WTC11 (cell line): ENCODE data around the gene ZNF492. TPM values are rescaled to one million over a fixed set of nuclear protein-coding genes. Genes with fewer than 3 reads are reported as not detected.

ENCODE experiments used
- ATAC-seq: fragments of 200-7000 bp; cut with Tn5 transposase; 2 replicates; pipeline ENCODE4 v1.10.0; 2021; ENCODE audit warnings: mild to moderate bottlenecking, moderate library complexity
- CTCF ChIA-PET: fragments of 300-600 bp; sonication (Branson Sonifier 250); formaldehyde crosslinking; loops from one replicate; lab custom pipeline; 2021; ENCODE audit warnings: antibody characterized with exemption; lab: Charles Lee
- POLR2A ChIA-PET: fragments of 350-600 bp; sonication (Branson Sonifier 250); formaldehyde crosslinking; loops from one replicate; lab custom pipeline; 2021; ENCODE audit warnings: antibody characterized with exemption; lab: Charles Lee
- DNase-seq: peaks from one replicate; pipeline ENCODE4 v3.0.0; 2021; ENCODE audit warnings: low spot score
- H3K27ac Mint-ChIP-seq: 2 replicates; pipeline ENCODE4 v1.8.0; 2021; ENCODE audit warnings: mixed read lengths
- H3K27me3 Mint-ChIP-seq: 2 replicates; pipeline ENCODE4 v1.8.0; 2021; ENCODE audit warnings: low read depth, mild to moderate bottlenecking, moderate library complexity, mixed read lengths
- H3K36me3 Mint-ChIP-seq: 2 replicates; pipeline ENCODE4 v1.8.0; 2021; ENCODE audit warnings: mixed read lengths
- H3K4me1 Mint-ChIP-seq: 2 replicates; pipeline ENCODE4 v1.8.0; 2022; ENCODE audit warnings: mixed read lengths
- H3K4me3 Mint-ChIP-seq: 2 replicates; pipeline ENCODE4 v1.8.0; 2021; ENCODE audit warnings: mild to moderate bottlenecking, moderate library complexity, mixed read lengths
- H3K9me3 Mint-ChIP-seq: 2 replicates; pipeline ENCODE4 v1.8.0; 2021; ENCODE audit warnings: mixed read lengths
- ATF1 ChIP-seq: sonication (generic); formaldehyde crosslinking; IDR thresholded peaks from 2 replicates; pipeline ENCODE4 v1.8.1; 2023; ENCODE audit warnings: mild to moderate bottlenecking, moderate library complexity, missing genetic modification reagents
- CBFB ChIP-seq: sonication (generic); formaldehyde crosslinking; IDR thresholded peaks from 2 replicates; pipeline ENCODE4 v1.8.1; 2022; ENCODE audit warnings: mild to moderate bottlenecking, low read depth, missing genetic modification reagents
- CDX4 ChIP-seq: fragments of 250-450 bp; sonication (Bioruptor Pico); IDR thresholded peaks from 2 replicates; pipeline ENCODE4 v1.9.0; 2021; ENCODE audit warnings: moderate library complexity, mild to moderate bottlenecking, inconsistent platforms, borderline replicate concordance
- ELF4 ChIP-seq: sonication (generic); formaldehyde crosslinking; IDR thresholded peaks from 2 replicates; pipeline ENCODE4 v1.8.1; 2022; ENCODE audit warnings: low read depth, mild to moderate bottlenecking, moderate library complexity, missing genetic modification reagents
- EMX1 ChIP-seq: fragments of 250-450 bp; sonication (Bioruptor Pico); IDR thresholded peaks from 2 replicates; pipeline ENCODE4 v1.8.0; 2021; ENCODE audit warnings: mild to moderate bottlenecking
- FOXP1 ChIP-seq: sonication (generic); formaldehyde crosslinking; IDR thresholded peaks from 2 replicates; pipeline ENCODE4 v1.8.0; 2022; ENCODE audit warnings: missing genetic modification reagents, mild to moderate bottlenecking, moderate library complexity, borderline replicate concordance
- GABPB1 ChIP-seq: sonication (generic); formaldehyde crosslinking; IDR thresholded peaks from 2 replicates; pipeline ENCODE4 v1.8.1; 2023; ENCODE audit warnings: mild to moderate bottlenecking, missing genetic modification reagents
- GTF2I ChIP-seq: fragments of 250-450 bp; sonication (Bioruptor Pico); conservative IDR thresholded peaks from 2 replicates; pipeline ENCODE4 v1.4.0; 2021; ENCODE audit warnings: mild to moderate bottlenecking
- JUN ChIP-seq: sonication (generic); formaldehyde crosslinking; IDR thresholded peaks from 2 replicates; pipeline ENCODE4 v1.8.0; 2023; ENCODE audit warnings: mild to moderate bottlenecking, missing genetic modification reagents
- NFATC4 ChIP-seq: fragments of 250-450 bp; sonication (Bioruptor Pico); IDR thresholded peaks from 2 replicates; pipeline ENCODE4 v1.9.0; 2021; ENCODE audit warnings: mild to moderate bottlenecking
- NFYB ChIP-seq: sonication (generic); formaldehyde crosslinking; conservative IDR thresholded peaks from 2 replicates; pipeline ENCODE4 v1.8.0; 2022; ENCODE audit warnings: low read depth, missing genetic modification reagents
- NR1H2 ChIP-seq: sonication (generic); formaldehyde crosslinking; IDR thresholded peaks from 2 replicates; pipeline ENCODE4 v1.9.0; 2021; ENCODE audit warnings: mild to moderate bottlenecking, moderate library complexity, missing genetic modification reagents
- NR2C2 ChIP-seq: sonication (generic); formaldehyde crosslinking; IDR thresholded peaks from 2 replicates; pipeline ENCODE4 v1.8.0; 2022; ENCODE audit warnings: mild to moderate bottlenecking, missing genetic modification reagents
- PRRX2 ChIP-seq: fragments of 250-450 bp; sonication (Bioruptor Pico); IDR thresholded peaks from 2 replicates; pipeline ENCODE4 v1.8.0; 2021; ENCODE audit warnings: mild to moderate bottlenecking
- RELA ChIP-seq: sonication (generic); formaldehyde crosslinking; IDR thresholded peaks from 2 replicates; pipeline ENCODE4 v1.8.1; 2022; ENCODE audit warnings: missing genetic modification reagents, mild to moderate bottlenecking, borderline replicate concordance
- RORB ChIP-seq: fragments of 250-450 bp; sonication (Bioruptor Pico); IDR thresholded peaks from 2 replicates; pipeline ENCODE4 v1.9.0; 2021; ENCODE audit warnings: mild to moderate bottlenecking
- SMAD4 ChIP-seq: sonication (generic); formaldehyde crosslinking; IDR thresholded peaks from 2 replicates; pipeline ENCODE4 v1.8.0; 2022; ENCODE audit warnings: mild to moderate bottlenecking, missing genetic modification reagents
- SOX15 ChIP-seq: fragments of 250-450 bp; sonication (Bioruptor Pico); IDR thresholded peaks from 2 replicates; pipeline ENCODE4 v1.9.0; 2021; ENCODE audit warnings: mild to moderate bottlenecking
- TEAD4 ChIP-seq: sonication (generic); formaldehyde crosslinking; IDR thresholded peaks from 2 replicates; pipeline ENCODE4 v1.8.0; 2022; ENCODE audit warnings: mild to moderate bottlenecking, missing genetic modification reagents
- ZNF121 ChIP-seq: sonication (generic); formaldehyde crosslinking; IDR thresholded peaks from 2 replicates; pipeline ENCODE4 v1.8.0; 2023; ENCODE audit warnings: missing genetic modification reagents
- ZSCAN18 ChIP-seq: fragments of 250-450 bp; sonication (Bioruptor Pico); IDR thresholded peaks from 2 replicates; pipeline ENCODE4 v2.1.2; 2022; ENCODE audit warnings: mild to moderate bottlenecking, moderate library complexity
- total RNA-seq: library from RNA; stranded (reverse); gene quantifications from 3 replicates; pipeline ENCODE4 v1.2.3, GENCODE V29; 2021
- TF ChIP-seq, protein P1 (sequence below): sonication (generic); formaldehyde crosslinking; IDR thresholded peaks from 2 replicates; pipeline ENCODE4 v1.8.0; 2022; ENCODE audit warnings: mild to moderate bottlenecking, missing genetic modification reagents
- TF ChIP-seq, protein P2 (sequence below): fragments of 250-450 bp; sonication (Bioruptor Pico); conservative IDR thresholded peaks from 2 replicates; pipeline ENCODE4 v1.9.0; 2021; ENCODE audit warnings: mild to moderate bottlenecking
- TF ChIP-seq, protein P3 (sequence below): fragments of 250-450 bp; sonication (Bioruptor Pico); IDR thresholded peaks from 2 replicates; pipeline ENCODE4 v1.8.0; 2021; ENCODE audit warnings: mild to moderate bottlenecking
- TF ChIP-seq, protein P4 (sequence below): fragments of 200-600 bp; IDR thresholded peaks from 2 replicates; pipeline ENCODE4 v1.8.0; 2022; ENCODE audit warnings: antibody characterized with exemption

Gene ZNF492
- total RNA-seq, 1 experiment from 2014 or later: 0.17 TPM

DNA sequence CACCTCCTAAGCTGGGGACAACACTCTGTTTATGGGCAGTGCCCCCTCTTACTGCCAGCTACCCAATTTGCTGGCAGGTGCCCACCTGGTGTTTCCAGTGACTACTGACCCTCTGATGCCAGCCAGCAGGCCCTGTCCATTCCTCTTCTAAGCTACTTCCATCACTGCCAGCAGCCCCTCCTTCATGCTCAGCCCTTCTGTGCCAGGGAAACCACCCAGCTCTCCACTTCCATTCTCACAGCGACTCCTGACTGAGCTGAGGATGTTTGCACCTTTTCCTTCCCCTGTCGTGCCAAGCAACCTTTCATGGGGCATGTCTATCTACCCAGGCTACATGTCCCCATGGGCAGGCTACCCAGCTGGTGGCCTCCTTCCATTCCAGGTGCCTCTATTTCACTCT lies 24.0 kb upstream of the ZNF492 start:
- ATAC-seq: no peak
- CTCF ChIA-PET: no interaction called here

GRCh38 chr19:22612316-22612715 lies 21.8 kb upstream of the ZNF492 start:
- H3K4me1 Mint-ChIP-seq: no peaks in the 10 kb centered on the region
- ChIA-PET CTCF (no interaction called here), POLR2A (interaction anchor here (0.7 kb wide), 1 partner anchor 570 kb away, joined by 5 read pairs; no protein-coding TSS in a partner anchor)
- TF ChIP-seq FOXP1 (CRISPR knock-in tag): no peak
- TF ChIP-seq SOX15 (CRISPR knock-in tag): no peak
- TF ChIP-seq CDX4 (CRISPR knock-in tag): no peak
- TF ChIP-seq, protein P1, sequence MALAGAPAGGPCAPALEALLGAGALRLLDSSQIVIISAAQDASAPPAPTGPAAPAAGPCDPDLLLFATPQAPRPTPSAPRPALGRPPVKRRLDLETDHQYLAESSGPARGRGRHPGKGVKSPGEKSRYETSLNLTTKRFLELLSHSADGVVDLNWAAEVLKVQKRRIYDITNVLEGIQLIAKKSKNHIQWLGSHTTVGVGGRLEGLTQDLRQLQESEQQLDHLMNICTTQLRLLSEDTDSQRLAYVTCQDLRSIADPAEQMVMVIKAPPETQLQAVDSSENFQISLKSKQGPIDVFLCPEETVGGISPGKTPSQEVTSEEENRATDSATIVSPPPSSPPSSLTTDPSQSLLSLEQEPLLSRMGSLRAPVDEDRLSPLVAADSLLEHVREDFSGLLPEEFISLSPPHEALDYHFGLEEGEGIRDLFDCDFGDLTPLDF (CRISPR knock-in tag): no peak
- TF ChIP-seq ZSCAN18: no peak
- TF ChIP-seq NFATC4: no peak
- TF ChIP-seq, protein P2, sequence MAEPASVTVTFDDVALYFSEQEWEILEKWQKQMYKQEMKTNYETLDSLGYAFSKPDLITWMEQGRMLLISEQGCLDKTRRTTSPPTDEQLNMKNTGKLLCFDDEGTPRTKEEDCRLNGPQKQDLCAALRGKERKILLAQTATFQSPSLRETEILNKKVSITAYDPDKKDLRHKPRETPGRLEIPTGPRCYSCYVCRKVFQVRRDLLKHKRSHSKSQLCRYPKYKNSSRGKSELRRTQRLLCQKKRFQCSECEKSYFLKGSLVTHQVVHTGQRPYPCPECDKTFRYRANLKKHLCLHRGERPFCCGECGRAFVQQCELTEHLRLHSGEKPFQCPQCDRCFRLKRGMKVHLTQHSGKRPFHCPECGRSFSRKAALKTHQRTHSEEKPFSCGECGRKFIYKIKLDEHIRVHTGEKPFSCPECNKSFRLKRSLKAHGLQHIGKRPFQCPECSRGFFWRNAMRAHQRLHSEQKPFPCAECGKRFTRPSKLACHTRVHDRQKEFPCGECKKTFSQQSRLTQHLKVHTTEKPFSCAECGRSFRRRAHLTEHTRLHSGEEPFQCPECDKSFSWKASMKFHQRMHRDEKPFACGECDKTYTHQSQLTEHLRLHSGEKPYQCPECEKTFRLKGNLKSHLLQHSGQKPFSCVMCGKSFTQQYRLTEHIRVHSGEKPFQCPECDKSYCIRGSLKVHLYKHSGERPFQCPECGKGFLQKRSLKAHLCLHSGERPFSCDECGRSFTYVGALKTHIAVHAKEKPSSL (CRISPR knock-in tag): no peak
- TF ChIP-seq EMX1 (CRISPR knock-in tag): no peak
- H3K4me3 Mint-ChIP-seq: no peak overlapping the region
- H3K27me3 Mint-ChIP-seq: peaks cover 10% of the 10 kb centered on the region
- H3K36me3 Mint-ChIP-seq: peaks cover 64% of the 10 kb centered on the region
- H3K9me3 Mint-ChIP-seq: peaks cover 72% of the 10 kb centered on the region
- DNase-seq: no peak
- ATAC-seq: no peak
- H3K27ac Mint-ChIP-seq: no peak overlapping the region

More for the DNA sequence above, 24.0 kb upstream of the ZNF492 start:
- H3K4me1 Mint-ChIP-seq: no peaks in the 10 kb centered on the region
- H3K36me3 Mint-ChIP-seq: peaks cover 64% of the 10 kb centered on the region
- no peak overlapping the region for H3K4me3 Mint-ChIP-seq
- DNase-seq: no peak
- peaks cover 72% of the 10 kb centered on the region for H3K9me3 Mint-ChIP-seq
- H3K27me3 Mint-ChIP-seq: peaks cover 18% of the 10 kb centered on the region
- POLR2A ChIA-PET: no interaction called here
- TF ChIP-seq, protein P3, sequence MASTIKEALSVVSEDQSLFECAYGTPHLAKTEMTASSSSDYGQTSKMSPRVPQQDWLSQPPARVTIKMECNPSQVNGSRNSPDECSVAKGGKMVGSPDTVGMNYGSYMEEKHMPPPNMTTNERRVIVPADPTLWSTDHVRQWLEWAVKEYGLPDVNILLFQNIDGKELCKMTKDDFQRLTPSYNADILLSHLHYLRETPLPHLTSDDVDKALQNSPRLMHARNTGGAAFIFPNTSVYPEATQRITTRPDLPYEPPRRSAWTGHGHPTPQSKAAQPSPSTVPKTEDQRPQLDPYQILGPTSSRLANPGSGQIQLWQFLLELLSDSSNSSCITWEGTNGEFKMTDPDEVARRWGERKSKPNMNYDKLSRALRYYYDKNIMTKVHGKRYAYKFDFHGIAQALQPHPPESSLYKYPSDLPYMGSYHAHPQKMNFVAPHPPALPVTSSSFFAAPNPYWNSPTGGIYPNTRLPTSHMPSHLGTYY (CRISPR knock-in tag): no peak
- TF ChIP-seq NR1H2 (CRISPR knock-in tag) (no peak), EMX1 (CRISPR knock-in tag) (no peak), GABPB1 (CRISPR knock-in tag) (no peak), SMAD4 (CRISPR knock-in tag) (no peak), FOXP1 (CRISPR knock-in tag) (no peak), ELF4 (CRISPR knock-in tag) (no peak), RELA (CRISPR knock-in tag) (no peak)
- no peak overlapping the region for H3K27ac Mint-ChIP-seq

GRCh38 chr19:22616659-22617058 lies 17.5 kb upstream of the ZNF492 start:
- peaks cover 52% of the 10 kb centered on the region for H3K36me3 Mint-ChIP-seq
- DNase-seq: no peak
- CTCF ChIA-PET: no interaction called here
- H3K4me1 Mint-ChIP-seq: no peaks in the 10 kb centered on the region
- ATAC-seq: no peak
- H3K4me3 Mint-ChIP-seq: no peak overlapping the region
- H3K9me3 Mint-ChIP-seq: peaks cover 55% of the 10 kb centered on the region
- H3K27ac Mint-ChIP-seq: no peak overlapping the region
- peaks cover 3% of the 10 kb centered on the region; the same call in 1 of the 2 replicates for H3K27me3 Mint-ChIP-seq
- POLR2A ChIA-PET: no interaction called here
- TF ChIP-seq NFYB (CRISPR knock-in tag) (no peak), JUN (no peak), CBFB (CRISPR knock-in tag) (no peak), RORB (CRISPR knock-in tag) (no peak), PRRX2 (CRISPR knock-in tag) (no peak), SMAD4 (CRISPR knock-in tag) (no peak), GTF2I (no peak), ZNF121 (CRISPR knock-in tag) (no peak), NR2C2 (CRISPR knock-in tag) (no peak), TEAD4 (no peak), ATF1 (CRISPR knock-in tag) (no peak)
- TF ChIP-seq, protein P4, sequence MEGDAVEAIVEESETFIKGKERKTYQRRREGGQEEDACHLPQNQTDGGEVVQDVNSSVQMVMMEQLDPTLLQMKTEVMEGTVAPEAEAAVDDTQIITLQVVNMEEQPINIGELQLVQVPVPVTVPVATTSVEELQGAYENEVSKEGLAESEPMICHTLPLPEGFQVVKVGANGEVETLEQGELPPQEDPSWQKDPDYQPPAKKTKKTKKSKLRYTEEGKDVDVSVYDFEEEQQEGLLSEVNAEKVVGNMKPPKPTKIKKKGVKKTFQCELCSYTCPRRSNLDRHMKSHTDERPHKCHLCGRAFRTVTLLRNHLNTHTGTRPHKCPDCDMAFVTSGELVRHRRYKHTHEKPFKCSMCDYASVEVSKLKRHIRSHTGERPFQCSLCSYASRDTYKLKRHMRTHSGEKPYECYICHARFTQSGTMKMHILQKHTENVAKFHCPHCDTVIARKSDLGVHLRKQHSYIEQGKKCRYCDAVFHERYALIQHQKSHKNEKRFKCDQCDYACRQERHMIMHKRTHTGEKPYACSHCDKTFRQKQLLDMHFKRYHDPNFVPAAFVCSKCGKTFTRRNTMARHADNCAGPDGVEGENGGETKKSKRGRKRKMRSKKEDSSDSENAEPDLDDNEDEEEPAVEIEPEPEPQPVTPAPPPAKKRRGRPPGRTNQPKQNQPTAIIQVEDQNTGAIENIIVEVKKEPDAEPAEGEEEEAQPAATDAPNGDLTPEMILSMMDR: no peak
- TF ChIP-seq, protein P1 (CRISPR knock-in tag): no peak
